KOPT-K1 (cell line): ENCODE results near the gene CHTOP.

Experiments
- H3K27ac ChIP-seq: fragments of 200-600 bp; sonication (generic); 2 replicates; pipeline ENCODE4 v1.5.1; 2016; ENCODE audit warnings: antibody characterized with exemption, mild to moderate bottlenecking, low read depth, low read length; ENCODE audit not compliant: poor library complexity, severe bottlenecking
- H3K36me3 ChIP-seq: fragments of 200-600 bp; sonication (generic); 2 replicates; pipeline ENCODE4 v1.5.1; 2017; ENCODE audit warnings: antibody characterized with exemption, mild to moderate bottlenecking, low read length, moderate library complexity; ENCODE audit not compliant: insufficient read depth
- H3K9me3 ChIP-seq: fragments of 200-600 bp; sonication (generic); 2 replicates; pipeline ENCODE4 v1.5.1; 2017; ENCODE audit warnings: antibody characterized with exemption, low read length, mild to moderate bottlenecking; ENCODE audit not compliant: insufficient read depth, poor library complexity, severe bottlenecking

Gene CHTOP

DNA sequence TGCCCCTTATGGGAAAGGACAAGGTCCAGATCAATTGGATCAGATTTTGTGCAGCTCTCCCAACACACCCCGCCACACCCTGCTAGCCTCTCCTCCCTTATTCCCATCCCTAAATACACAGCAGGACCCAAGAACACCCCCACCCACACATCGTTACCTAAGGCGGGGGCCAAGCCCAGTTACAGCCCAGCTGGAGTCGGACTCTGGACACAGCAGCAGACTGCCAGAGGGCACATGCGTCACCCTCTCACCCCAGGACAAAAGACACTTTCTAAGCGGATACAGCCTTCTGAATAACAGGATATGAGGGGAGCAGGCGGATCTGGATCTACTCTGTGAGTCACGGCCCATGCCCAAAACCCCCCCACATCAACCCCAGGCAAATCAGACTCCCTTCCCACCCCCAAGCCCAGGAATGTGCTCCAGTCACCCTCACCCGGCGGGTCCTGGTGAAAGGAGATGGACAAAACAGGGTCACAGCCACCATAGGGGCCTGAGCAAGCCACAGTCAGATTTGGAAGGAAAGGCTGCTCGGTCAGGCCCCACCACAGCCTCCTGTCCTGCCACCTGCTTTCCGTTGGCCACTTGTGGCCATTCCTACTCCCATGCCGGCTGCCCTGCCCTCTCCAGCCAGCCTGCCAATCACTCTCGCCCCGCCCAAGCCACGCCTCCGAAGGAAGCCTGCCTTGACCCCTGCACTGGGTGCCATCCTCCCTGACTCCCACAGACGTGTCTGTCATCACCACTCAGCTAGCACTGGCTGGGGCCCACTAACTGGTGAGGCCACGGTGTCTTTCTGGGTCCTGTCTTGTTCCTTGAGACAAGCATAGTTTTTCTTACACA is 24.9 kb upstream of the CHTOP start:
- no peak overlapping the region for H3K27ac ChIP-seq

DNA sequence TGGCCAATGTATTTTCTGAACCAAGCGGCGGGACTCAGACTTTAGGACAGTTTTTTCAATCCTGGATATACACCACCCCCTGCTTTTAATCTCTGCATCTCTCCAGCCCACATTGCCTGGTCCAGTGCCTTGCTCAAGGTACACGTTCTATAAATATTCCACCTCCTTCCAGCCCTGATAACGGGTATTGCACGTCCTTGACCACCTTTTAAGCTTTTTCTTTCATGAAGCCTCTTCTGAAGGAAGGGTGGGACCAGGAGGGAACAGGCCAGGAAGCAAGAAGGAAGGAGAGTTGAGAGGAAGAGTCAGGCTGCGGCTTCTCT is 24.3 kb upstream of the CHTOP start:
- Histone ChIP-seq H3K9me3 (no peaks in the 10 kb centered on the region), H3K27ac (no peak overlapping the region)

More for the DNA sequence above, 24.9 kb upstream of the CHTOP start:
- Histone ChIP-seq H3K36me3 (no peaks in the 10 kb centered on the region), H3K9me3 (no peaks in the 10 kb centered on the region)

DNA sequence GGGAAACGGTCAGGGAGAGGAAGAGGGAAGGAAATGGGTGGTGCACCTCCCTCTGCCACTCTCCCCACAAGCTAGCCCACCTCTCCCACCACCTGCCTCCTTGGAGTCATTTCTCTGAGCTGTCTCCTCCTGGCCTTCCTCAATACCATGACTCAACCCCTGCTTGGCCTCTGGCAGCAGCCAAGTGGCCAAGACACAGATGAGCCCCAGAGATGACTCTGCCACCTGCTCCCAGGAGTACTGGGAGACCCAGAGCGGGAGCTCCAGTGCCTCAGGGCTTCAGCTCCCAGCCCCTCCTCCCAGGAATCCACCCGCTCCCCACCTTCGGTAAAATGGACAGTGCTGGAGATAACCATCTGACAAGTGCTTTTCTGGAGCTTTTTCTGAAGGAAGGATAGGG is 23.5 kb upstream of the CHTOP start:
- Histone ChIP-seq H3K27ac (no peak overlapping the region), H3K36me3 (no peaks in the 10 kb centered on the region), H3K9me3 (no peaks in the 10 kb centered on the region)

More for the DNA sequence above, 24.3 kb upstream of the CHTOP start:
- H3K36me3 ChIP-seq: no peaks in the 10 kb centered on the region

DNA sequence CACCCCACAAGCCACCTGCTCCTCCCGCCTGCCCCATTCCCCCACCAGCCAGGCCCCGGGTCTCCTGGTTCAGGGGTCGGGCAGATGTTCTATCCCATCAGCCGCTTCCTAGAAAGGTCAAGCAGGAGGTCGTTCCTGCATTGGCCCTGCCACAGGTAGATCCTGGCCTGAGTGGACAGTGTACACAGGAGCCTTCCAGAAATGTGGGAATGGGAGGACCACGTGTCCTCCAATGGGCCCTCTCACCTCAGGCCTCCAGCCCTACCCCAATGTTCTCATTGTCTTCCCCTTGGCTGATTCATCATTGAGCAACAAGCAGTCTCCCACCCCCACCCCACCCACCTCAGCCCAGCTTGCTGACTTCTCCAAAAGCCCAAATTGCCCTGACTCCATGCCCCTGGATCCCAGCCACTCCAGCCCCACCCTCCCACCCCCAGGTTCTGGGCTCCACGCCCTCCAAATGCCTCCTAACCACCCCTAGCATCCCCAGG is 23.0 kb upstream of the CHTOP start:
- Histone ChIP-seq H3K27ac (no peak overlapping the region), H3K36me3 (no peaks in the 10 kb centered on the region)

GRCh38 chr1:153611356-153611755 is 22.5 kb upstream of the CHTOP start:
- Histone ChIP-seq H3K36me3 (no peaks in the 10 kb centered on the region), H3K9me3 (no peaks in the 10 kb centered on the region), H3K27ac (no peak overlapping the region)

More for the DNA sequence above, 23.0 kb upstream of the CHTOP start:
- no peaks in the 10 kb centered on the region for H3K9me3 ChIP-seq

GRCh38 chr1:153612111-153612754 is 21.6 kb upstream of the CHTOP start:
- Histone ChIP-seq H3K9me3 (no peaks in the 10 kb centered on the region), H3K27ac (no peak overlapping the region), H3K36me3 (no peaks in the 10 kb centered on the region)

- Histone ChIP-seq H3K27ac (no peak within 1 kb of the TSS), H3K36me3 (no peaks in the 10 kb centered on the region), H3K9me3 (no peaks in the 10 kb centered on the region)
These were observed 21.0 kb upstream of the CHTOP start, which contains the start of gene S100A16 for GRCh38 chr1:153612755-153613331. TSS of gene S100A16 (minus strand) at chr1:153613137. CDS start at chr1:153608151, 4,986 bp downstream.

GRCh38 chr1:153613406-153613805 is 20.5 kb upstream of the CHTOP start:
- Histone ChIP-seq H3K9me3 (no peaks in the 10 kb centered on the region), H3K27ac (no peak overlapping the region), H3K36me3 (no peaks in the 10 kb centered on the region)

- Histone ChIP-seq H3K36me3 (no peaks in the 10 kb centered on the region), H3K9me3 (no peaks in the 10 kb centered on the region), H3K27ac (no peak overlapping the region)
These were observed 19.5 kb upstream of the CHTOP start for GRCh38 chr1:153614189-153614900.

GRCh38 chr1:153614906-153615305 is 19.0 kb upstream of the CHTOP start:
- peaks cover 4% of the 10 kb centered on the region for H3K9me3 ChIP-seq
- no peaks in the 10 kb centered on the region for H3K36me3 ChIP-seq
- no peak overlapping the region for H3K27ac ChIP-seq

DNA sequence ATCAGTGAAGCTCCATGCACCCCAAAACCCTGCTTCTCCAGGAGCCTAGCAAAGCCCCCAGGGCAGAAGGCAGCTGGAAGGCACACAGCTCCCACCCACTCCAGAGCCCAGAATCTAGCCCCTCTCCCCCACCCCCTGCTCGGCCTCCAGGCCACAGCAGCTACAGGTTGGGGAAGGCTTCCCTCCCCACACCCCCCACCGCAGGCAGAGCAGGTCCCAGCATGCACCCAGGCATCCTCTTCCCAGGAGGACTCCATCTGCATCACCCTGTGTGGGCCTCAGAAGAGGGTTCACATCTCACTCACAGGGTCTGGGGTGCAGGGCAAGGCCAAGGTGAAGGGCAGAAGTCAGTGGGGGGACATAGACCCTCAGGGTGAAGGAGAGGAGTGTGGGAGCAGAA is 18.5 kb upstream of the CHTOP start:
- Histone ChIP-seq H3K9me3 (peaks cover 4% of the 10 kb centered on the region), H3K27ac (no peak overlapping the region), H3K36me3 (no peaks in the 10 kb centered on the region)

DNA sequence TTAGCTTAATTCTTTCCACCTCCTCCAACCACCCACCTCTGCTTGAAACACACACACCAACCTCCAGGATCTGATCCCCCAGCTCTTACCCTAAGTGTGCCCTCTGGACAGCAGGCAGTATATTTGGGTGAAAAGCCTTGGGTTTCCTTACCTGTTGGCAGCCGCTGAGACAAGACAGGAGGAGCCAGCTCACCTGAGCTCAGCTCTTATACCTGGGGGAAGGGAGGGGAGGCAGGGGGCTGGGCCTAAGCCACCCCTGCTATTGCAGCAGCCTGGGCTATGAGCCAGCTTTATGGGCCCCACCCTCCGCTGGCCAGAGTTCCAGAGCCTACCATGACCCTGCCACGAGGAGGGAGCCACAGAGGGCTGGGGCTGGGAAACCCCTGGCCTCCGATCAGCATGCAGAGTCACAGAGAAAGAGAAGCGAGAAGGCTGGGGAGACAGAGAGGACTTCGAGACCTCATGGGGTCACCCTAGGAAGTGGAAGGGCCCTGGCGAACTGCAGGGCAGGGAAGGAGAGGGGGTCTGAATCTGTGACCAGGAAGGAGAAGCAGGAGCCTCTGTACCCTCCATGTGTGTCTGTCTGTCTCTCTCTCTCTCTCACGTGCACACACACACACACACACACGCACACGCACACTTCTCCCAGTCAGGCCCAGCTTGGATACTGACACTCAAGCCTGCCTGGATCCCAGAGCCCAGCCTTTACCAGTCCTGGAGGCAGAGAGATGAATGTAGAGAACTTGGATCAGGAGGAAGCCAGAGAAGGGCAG is 17.5 kb upstream of the CHTOP start, which contains the start of gene S100A14:
TSS of gene S100A14 (minus strand) at position 182 of the 773 bp plus-strand sequence. CDS start 467 bp downstream, outside the sequence.
- Histone ChIP-seq H3K27ac (no peak within 1 kb of the TSS), H3K9me3 (peaks cover 4% of the 10 kb centered on the region), H3K36me3 (no peaks in the 10 kb centered on the region)

GRCh38 chr1:153616917-153617311 is 17.0 kb upstream of the CHTOP start:
- Histone ChIP-seq H3K36me3 (no peaks in the 10 kb centered on the region), H3K9me3 (peaks cover 4% of the 10 kb centered on the region), H3K27ac (no peak overlapping the region)

DNA sequence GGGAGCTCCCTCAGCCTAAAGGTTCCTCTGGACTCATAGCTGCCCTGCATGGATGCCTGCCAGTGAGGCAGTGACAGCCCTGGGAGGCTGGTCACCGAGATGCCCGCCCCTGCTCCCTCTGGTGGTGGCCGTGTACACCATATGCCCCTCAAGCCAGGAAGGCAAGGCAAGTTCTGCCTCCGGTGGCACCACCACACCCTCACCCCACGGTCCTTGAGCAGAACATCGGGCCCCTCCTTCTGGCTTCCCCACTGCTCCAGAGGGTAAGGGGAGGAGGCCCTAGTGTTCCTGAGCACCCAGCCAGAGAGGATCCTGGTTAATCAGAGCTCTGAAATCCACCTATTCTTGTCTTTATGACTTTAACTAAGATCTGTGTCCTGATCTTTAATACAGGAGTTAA is 16.2 kb upstream of the CHTOP start:
- H3K27ac ChIP-seq: no peak overlapping the region
- H3K36me3 ChIP-seq: no peaks in the 10 kb centered on the region
- peaks cover 4% of the 10 kb centered on the region for H3K9me3 ChIP-seq
